ENCODE measurements around the gene PSMB3.

PSMB3 gene

GRCh38 chr17:38704606-38705522, 47.7 kb upstream of the PSMB3 start, which contains the start of gene MLLT6:
Gene MLLT6 (plus strand): TSS chr17:38705273. CDS start chr17:38705633, 360 bp downstream.
- Histone ChIP-seq H3K9me3 (ENCODE audit: control insufficient read depth, low read length) (no peaks in the 10 kb centered on the region), H2BK15ac (ENCODE audit: low read depth, poor library complexity, severe bottlenecking) (peak within 1 kb of the TSS; percentile 99), H2BK120ac (ENCODE audit: low read depth, low read length) (peak within 1 kb of the TSS; percentile 80), H2BK12ac (ENCODE audit: low read length in 2 of 2) (peak within 1 kb of the TSS; percentile 7 to 38), H3K4ac (ENCODE audit: low read depth in 1 of 2, low read length in 2 of 2) (peak within 1 kb of the TSS; percentile 53 to 91), H2AK5ac (ENCODE audit: low read length, severe bottlenecking) (peak within 1 kb of the TSS; percentile 5), H3K36me3 (ENCODE audit: control insufficient read depth in 1 of 2, insufficient read depth in 2 of 2, low read depth in 1 of 2, low read length in 2 of 2) (peaks cover 17 to 24% of the 10 kb centered on the region in 2 experiments), H3K4me1 (ENCODE audit: control insufficient read depth, insufficient read depth, low read depth, low read length) (peaks cover 51% of the 10 kb centered on the region), H2BK5ac (ENCODE audit: low read depth, low read length, poor library complexity, severe bottlenecking) (peak within 1 kb of the TSS; percentile 40), H3K79me1 (replicated peaks; ENCODE audit: low read length, poor library complexity, severe bottlenecking) (peaks cover 28% of the 10 kb centered on the region), H3K18ac (ENCODE audit: low read depth in 1 of 2, low read length in 2 of 2) (peak within 1 kb of the TSS; percentile 90 to 91), H3K23ac (ENCODE audit: low read length in 2 of 2) (peak within 1 kb of the TSS in 1 of 2 experiments; percentile 32), H3K14ac (ENCODE audit: low read length in 2 of 2) (peak within 1 kb of the TSS in 1 of 2 experiments; percentile 12), H3K4me2 (ENCODE audit: low read length, poor library complexity, severe bottlenecking) (peak within 1 kb of the TSS; percentile 95), H3K27me3 (ENCODE audit: control insufficient read depth in 1 of 2, insufficient read depth in 1 of 2, low read length in 2 of 2) (no peaks in the 10 kb centered on the region), H3K4me3 (ENCODE audit: insufficient read depth in 1 of 2, low read depth in 1 of 2, low read length in 2 of 2) (peak within 1 kb of the TSS; percentile 78 to 91), H4K91ac (ENCODE audit: low read length) (peak within 1 kb of the TSS; percentile 90), H2AFZ (ENCODE audit: low read depth, low read length) (peak within 1 kb of the TSS; percentile 67), H3K9ac (ENCODE audit: low read length) (peak within 1 kb of the TSS; percentile 90), H4K8ac (ENCODE audit: low read length) (peak within 1 kb of the TSS; percentile 90), H3K27ac (ENCODE audit: low read length, poor library complexity, severe bottlenecking) (peak within 1 kb of the TSS; percentile 64)
- 2% methylated on average over 50 of the region's 100 CpGs for WGBS
- peak; percentile 85 for DNase-seq

- H3K27me3 ChIP-seq (ENCODE audit: control insufficient read depth in 1 of 2, insufficient read depth in 1 of 2, low read length in 2 of 2) = no peaks in the 10 kb centered on the region
- no peaks in the 10 kb centered on the region for H3K9me3 ChIP-seq (ENCODE audit: control insufficient read depth, low read length)
- H4K8ac ChIP-seq (ENCODE audit: low read length) = no peak overlapping the region
- peaks cover 17 to 30% of the 10 kb centered on the region in 2 experiments for H3K36me3 ChIP-seq (ENCODE audit: control insufficient read depth in 1 of 2, insufficient read depth in 2 of 2, low read depth in 1 of 2, low read length in 2 of 2)
- H3K18ac ChIP-seq (ENCODE audit: low read depth in 1 of 2, low read length in 2 of 2) = peak overlapping the region in 1 of 2 experiments; percentile 83
- H3K9ac ChIP-seq (ENCODE audit: low read length) = peak overlapping the region; percentile 81
- H3K4ac ChIP-seq (ENCODE audit: low read depth in 1 of 2, low read length in 2 of 2) = peak overlapping the region in 1 of 2 experiments; percentile 53
- no peak overlapping the region for H2BK5ac ChIP-seq (ENCODE audit: low read depth, low read length, poor library complexity, severe bottlenecking)
- H3K4me1 ChIP-seq (ENCODE audit: control insufficient read depth, insufficient read depth, low read depth, low read length) = peaks cover 56% of the 10 kb centered on the region
- H3K4me2 ChIP-seq (ENCODE audit: low read length, poor library complexity, severe bottlenecking) = peak overlapping the region; percentile 95
- no peak overlapping the region for H3K27ac ChIP-seq (ENCODE audit: low read length, poor library complexity, severe bottlenecking)
- no peak for DNase-seq
- H3K14ac ChIP-seq (ENCODE audit: low read length in 2 of 2) = no peak overlapping the region
- no peak overlapping the region for H2AK5ac ChIP-seq (ENCODE audit: low read length, severe bottlenecking)
- no peak overlapping the region for H2BK12ac ChIP-seq (ENCODE audit: low read length in 2 of 2)
- H3K4me3 ChIP-seq (ENCODE audit: insufficient read depth in 1 of 2, low read depth in 1 of 2, low read length in 2 of 2) = peak overlapping the region; percentile 78 to 91
- H2AFZ ChIP-seq (ENCODE audit: low read depth, low read length) = no peak overlapping the region
- peak overlapping the region; percentile 97 for H2BK15ac ChIP-seq (ENCODE audit: low read depth, poor library complexity, severe bottlenecking)
- peak overlapping the region; percentile 75 for H2BK120ac ChIP-seq (ENCODE audit: low read depth, low read length)
- peaks cover 28% of the 10 kb centered on the region for H3K79me1 ChIP-seq (replicated peaks; ENCODE audit: low read length, poor library complexity, severe bottlenecking)
- H3K23ac ChIP-seq (ENCODE audit: low read length in 2 of 2) = no peak overlapping the region
- 0% methylated on average over 15 of the region's 32 CpGs for WGBS
- no peak overlapping the region for H4K91ac ChIP-seq (ENCODE audit: low read length)
Measured at GRCh38 chr17:38705523-38705802, 47.1 kb upstream of the PSMB3 start.

- Histone ChIP-seq H3K4me3 (ENCODE audit: insufficient read depth in 1 of 2, low read depth in 1 of 2, low read length in 2 of 2) (peak overlapping the region; percentile 78 to 91), H3K27me3 (ENCODE audit: control insufficient read depth in 1 of 2, insufficient read depth in 1 of 2, low read length in 2 of 2) (no peaks in the 10 kb centered on the region), H4K91ac (ENCODE audit: low read length) (no peak overlapping the region), H3K4ac (ENCODE audit: low read depth in 1 of 2, low read length in 2 of 2) (peak overlapping the region in 1 of 2 experiments; percentile 53), H2BK5ac (ENCODE audit: low read depth, low read length, poor library complexity, severe bottlenecking) (no peak overlapping the region), H3K18ac (ENCODE audit: low read depth in 1 of 2, low read length in 2 of 2) (peak overlapping the region; percentile 52 to 69), H3K36me3 (ENCODE audit: control insufficient read depth in 1 of 2, insufficient read depth in 2 of 2, low read depth in 1 of 2, low read length in 2 of 2) (peaks cover 17 to 35% of the 10 kb centered on the region in 2 experiments), H2BK120ac (ENCODE audit: low read depth, low read length) (peak overlapping the region; percentile 75), H3K14ac (ENCODE audit: low read length in 2 of 2) (no peak overlapping the region), H3K4me1 (ENCODE audit: control insufficient read depth, insufficient read depth, low read depth, low read length) (peaks cover 56% of the 10 kb centered on the region), H3K9me3 (ENCODE audit: control insufficient read depth, low read length) (no peaks in the 10 kb centered on the region), H3K4me2 (ENCODE audit: low read length, poor library complexity, severe bottlenecking) (peak overlapping the region; percentile 95), H3K9ac (ENCODE audit: low read length) (peak overlapping the region; percentile 81), H2BK12ac (ENCODE audit: low read length in 2 of 2) (peak overlapping the region; percentile 7 to 45), H3K27ac (ENCODE audit: low read length, poor library complexity, severe bottlenecking) (no peak overlapping the region), H2AFZ (ENCODE audit: low read depth, low read length) (no peak overlapping the region), H3K79me1 (replicated peaks; ENCODE audit: low read length, poor library complexity, severe bottlenecking) (peaks cover 28% of the 10 kb centered on the region), H2BK15ac (ENCODE audit: low read depth, poor library complexity, severe bottlenecking) (peak overlapping the region; percentile 97), H3K23ac (ENCODE audit: low read length in 2 of 2) (peak overlapping the region in 1 of 2 experiments; percentile 19), H2AK5ac (ENCODE audit: low read length, severe bottlenecking) (no peak overlapping the region), H4K8ac (ENCODE audit: low read length) (no peak overlapping the region)
- DNase-seq = peak; percentile 36
- WGBS = 1% methylated on average over 25 of the region's 38 CpGs
Measured at GRCh38 chr17:38705803-38706504, 46.6 kb upstream of the PSMB3 start.

All from mesenchymal stem cell (in vitro differentiated cells and primary cell).